ENCODE data around the gene IRF6. TPM values are rescaled to one million over a fixed set of nuclear protein-coding genes. Genes with fewer than 3 reads are reported as not detected.

The IRF6 gene
- total RNA-seq, 2 donors from 2014 or later: 3.9 to 4.1 TPM

GRCh38 chr1:209785592-209785991 lies 20.4 kb downstream of the IRF6 start:
- Histone ChIP-seq H3K27me3 (replicated peaks; ENCODE audit: insufficient read depth) (no peaks in the 10 kb centered on the region), H3K9me3 (no peaks in the 10 kb centered on the region), H3K36me3 (no peaks in the 10 kb centered on the region), H3K4me1 (ENCODE audit: control insufficient read depth in 1 of 2, low read depth in 2 of 2) (peaks cover 7 to 31% of the 10 kb centered on the region in 2 donors), H3K4me3 (no peak overlapping the region), H3K27ac (no peak overlapping the region)
- ATAC-seq (ENCODE audit: insufficient number of reproducible peaks, low FRiP score, low read depth): no peak
- TF ChIP-seq CTCF (IDR thresholded peaks at IDR 0.05): no peak
- DNase-seq (ENCODE audit: low spot score): no peak

DNA sequence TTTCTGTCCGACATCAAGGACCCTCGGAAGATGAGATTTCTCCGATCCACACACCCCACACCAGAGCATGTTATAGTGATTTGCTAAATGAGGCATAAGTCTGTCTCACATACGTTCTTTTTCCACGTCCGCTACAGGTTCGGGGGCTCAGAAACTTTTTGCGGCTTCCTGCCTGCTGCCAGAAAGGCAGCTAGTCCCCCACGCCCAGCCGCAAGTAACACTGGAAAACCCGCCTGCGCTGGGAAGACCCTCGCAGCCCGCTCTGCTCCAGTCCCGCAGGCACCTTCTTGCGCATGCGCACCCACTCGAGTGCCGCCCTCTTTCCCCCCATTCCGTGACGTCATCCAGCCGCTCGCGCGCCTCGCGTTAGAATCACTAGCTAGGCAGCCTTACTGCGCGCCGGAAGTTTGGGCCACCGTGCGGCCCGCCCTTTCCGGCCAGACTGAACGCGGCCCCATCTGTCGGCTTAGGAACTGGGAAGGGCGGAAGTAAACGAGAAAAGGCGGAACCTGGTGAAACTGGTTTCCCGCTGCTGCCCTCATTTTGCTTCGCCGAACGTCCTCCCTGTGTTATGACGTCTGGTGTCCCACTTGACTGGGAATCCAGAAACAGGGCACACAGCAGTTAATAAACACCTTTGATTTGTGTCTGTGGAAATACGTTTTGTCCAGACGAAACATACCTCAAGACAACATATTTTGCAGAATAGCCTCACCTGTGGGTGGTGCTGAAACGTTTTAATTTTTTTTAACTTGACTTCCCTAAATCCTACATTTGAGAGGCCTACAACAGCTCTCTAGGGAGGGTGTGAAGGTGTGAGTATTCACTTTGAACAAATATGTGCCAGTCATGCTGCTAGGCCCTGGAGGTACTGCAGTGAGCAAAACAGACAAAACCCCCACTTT lies 21.4 kb downstream of the IRF6 start, which contains the start of gene C1orf74:
Gene C1orf74 (minus strand): TSS at position 295 of the 905 bp plus-strand sequence. CDS start 925 bp downstream, outside the sequence.
- peak within 1 kb of the TSS; percentile 77 to 85 for H3K27ac ChIP-seq
- no peak for TF ChIP-seq CTCF (IDR thresholded peaks at IDR 0.05)
- peak within 1 kb of the TSS; percentile 86 for H3K4me3 ChIP-seq
- peaks cover 7 to 31% of the 10 kb centered on the region in 2 donors for H3K4me1 ChIP-seq (ENCODE audit: control insufficient read depth in 1 of 2, low read depth in 2 of 2)
- no peaks in the 10 kb centered on the region for H3K9me3 ChIP-seq
- no peaks in the 10 kb centered on the region for H3K27me3 ChIP-seq (replicated peaks; ENCODE audit: insufficient read depth)
- DNase-seq (ENCODE audit: low spot score) (peak; percentile 97), ATAC-seq (ENCODE audit: insufficient number of reproducible peaks, low FRiP score, low read depth) (peak; percentile 89)
- no peaks in the 10 kb centered on the region for H3K36me3 ChIP-seq

DNA sequence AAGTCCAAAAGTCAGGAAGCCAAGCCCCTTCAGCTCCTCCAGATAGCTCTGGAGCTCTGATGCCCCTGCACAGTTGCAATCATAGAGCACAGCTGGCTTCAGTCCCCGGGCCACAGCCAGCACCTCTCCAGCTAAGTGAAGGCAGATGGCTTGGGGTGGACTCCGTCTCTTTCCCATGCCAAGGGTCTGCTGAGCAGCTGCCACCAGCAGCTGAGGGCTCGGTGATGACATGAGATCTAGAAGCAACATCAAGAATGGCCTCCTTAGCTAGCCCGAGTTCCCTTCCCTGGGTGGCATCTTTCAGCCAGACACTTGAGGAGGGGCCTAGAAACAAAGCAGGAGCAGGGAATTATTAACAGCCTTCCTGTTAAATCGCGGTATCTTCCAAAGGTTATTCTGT lies 22.6 kb downstream of the IRF6 start:
- Histone ChIP-seq H3K9me3 (no peaks in the 10 kb centered on the region), H3K27ac (no peak overlapping the region), H3K27me3 (replicated peaks; ENCODE audit: insufficient read depth) (no peaks in the 10 kb centered on the region), H3K4me1 (ENCODE audit: control insufficient read depth in 1 of 2, low read depth in 2 of 2) (peaks cover 7 to 31% of the 10 kb centered on the region in 2 donors), H3K36me3 (no peaks in the 10 kb centered on the region), H3K4me3 (peak overlapping the region; percentile 86)
- DNase-seq (ENCODE audit: low spot score) (no peak), ATAC-seq (ENCODE audit: insufficient number of reproducible peaks, low FRiP score, low read depth) (no peak)
- TF ChIP-seq CTCF (IDR thresholded peaks at IDR 0.05): no peak

DNA sequence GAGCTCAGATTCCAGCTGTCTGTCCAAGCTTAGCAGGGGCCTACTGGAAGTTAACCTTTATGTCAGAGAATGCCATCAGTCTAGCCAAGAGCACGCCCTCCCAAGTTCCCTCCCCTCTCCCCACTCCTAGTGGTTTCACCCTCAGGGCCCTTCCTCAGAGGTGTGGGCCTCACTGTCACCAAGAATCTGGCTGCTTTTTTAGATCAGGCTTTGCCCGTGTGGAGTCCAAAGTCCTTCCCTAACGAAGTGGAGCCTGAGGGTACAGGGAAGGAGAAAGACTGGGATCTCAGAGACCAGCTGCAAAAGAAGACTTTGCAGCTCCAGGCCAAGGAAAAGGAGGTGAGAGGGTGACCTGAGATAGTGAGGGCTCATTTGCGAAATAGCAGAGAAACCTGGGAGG lies 25.7 kb downstream of the IRF6 start:
- Histone ChIP-seq H3K27ac (no peak overlapping the region), H3K4me1 (ENCODE audit: control insufficient read depth in 1 of 2, low read depth in 2 of 2) (peaks cover 7 to 18% of the 10 kb centered on the region in 2 donors), H3K36me3 (no peaks in the 10 kb centered on the region), H3K9me3 (no peaks in the 10 kb centered on the region), H3K4me3 (no peak overlapping the region), H3K27me3 (replicated peaks; ENCODE audit: insufficient read depth) (no peaks in the 10 kb centered on the region)
- TF ChIP-seq CTCF (IDR thresholded peaks at IDR 0.05): no peak
- DNase-seq (ENCODE audit: low spot score): no peak
- no peak for ATAC-seq (ENCODE audit: insufficient number of reproducible peaks, low FRiP score, low read depth)

DNA sequence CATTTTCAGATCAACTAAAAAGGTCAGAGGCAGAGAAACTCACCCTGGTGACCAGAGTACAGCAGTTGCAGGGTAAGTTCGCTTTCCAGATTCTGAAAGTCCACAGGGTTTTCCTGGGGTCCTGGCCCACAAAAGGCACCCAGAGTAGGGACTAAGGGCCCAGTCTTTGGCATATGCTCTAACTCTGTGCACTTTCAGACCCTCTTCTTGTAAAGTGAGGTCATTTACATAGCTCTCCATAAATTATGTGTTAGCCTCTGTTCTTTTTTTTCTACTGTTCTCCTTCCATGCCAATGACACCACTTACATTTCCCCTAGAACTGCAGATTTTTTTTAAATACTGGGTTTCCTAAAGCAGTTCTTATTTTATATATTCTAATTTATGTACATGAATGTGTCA lies 27.8 kb downstream of the IRF6 start:
- no peak for ATAC-seq (ENCODE audit: insufficient number of reproducible peaks, low FRiP score, low read depth)
- Histone ChIP-seq H3K4me3 (no peak overlapping the region), H3K9me3 (no peaks in the 10 kb centered on the region), H3K36me3 (no peaks in the 10 kb centered on the region), H3K4me1 (ENCODE audit: control insufficient read depth in 1 of 2, low read depth in 2 of 2) (peaks cover 0 to 3% of the 10 kb centered on the region in 2 donors), H3K27ac (no peak overlapping the region), H3K27me3 (replicated peaks; ENCODE audit: insufficient read depth) (no peaks in the 10 kb centered on the region)
- TF ChIP-seq CTCF (IDR thresholded peaks at IDR 0.05): no peak
- DNase-seq (ENCODE audit: low spot score): no peak
